Gastrocnemius medialis (tissue), 4 donors: ENCODE results near the gene CHCHD6. TPM values are rescaled to one million over a fixed set of nuclear protein-coding genes. Genes with fewer than 3 reads are reported as not detected.

Experiments used
- ATAC-seq, 2 donors: fragments of 150-250 bp; one replicate each; pipeline ENCODE4 v1.9.1; 2016
- DNase-seq, 2 donors: peaks; one replicate each; pipeline ENCODE4 v3.0.0-alpha.2; 2019
- H3K27ac ChIP-seq, 4 donors: fragments of 200-600 bp; sonication (generic); 1 replicate in 1 of 4; 2 replicates in 3 of 4; pipeline ENCODE4 v1.5.1; 2016 to 2018; ENCODE audit warnings: mild to moderate bottlenecking in 2 of 4, moderate library complexity in 1 of 4
- H3K27me3 ChIP-seq, 3 donors: fragments of 200-600 bp; sonication (generic) in 2 of 3; 1 replicate in 1 of 3; 2 replicates in 2 of 3; pipeline versions ENCODE4 v1.5.1 to v1.6.0; 2016 to 2019; ENCODE audit warnings: mild to moderate bottlenecking in 1 of 3, moderate library complexity in 1 of 3
- H3K36me3 ChIP-seq, 2 donors: fragments of 200-600 bp; sonication (generic) in 1 of 2; one replicate each; pipeline ENCODE4 v1.5.1; 2017 to 2018
- H3K4me1 ChIP-seq, 2 donors: fragments of 200-600 bp; sonication (generic) in 1 of 2; one replicate each; pipeline ENCODE4 v1.5.1; 2016 to 2017; ENCODE audit warnings: mild to moderate bottlenecking in 2 of 2
- H3K4me3 ChIP-seq, 4 donors: fragments of 200-600 bp; sonication (generic) in 3 of 4; 1 replicate in 1 of 4; 2 replicates in 3 of 4; pipeline ENCODE4 v1.5.1; 2016 to 2019; ENCODE audit warnings: mild to moderate bottlenecking in 2 of 4
- H3K9me3 ChIP-seq, 3 donors: fragments of 200-600 bp; sonication (generic) in 2 of 3; 1 replicate in 1 of 3; 2 replicates in 2 of 3; pipeline ENCODE4 v1.5.1; 2016 to 2019
- CTCF ChIP-seq, 5 experiments: fragments of 450-650 bp in 3 of 5; fragments of 200-600 bp in 2 of 5; sonication (generic) in 2 of 5; IDR thresholded peaks in 4 of 5; conservative IDR thresholded peaks in 1 of 5; 1 replicate in 4 of 5; 2 replicates in 1 of 5; pipeline ENCODE4 v1.5.1; 2016 to 2019; ENCODE audit warnings: antibody characterized with exemption in 5 of 5, mild to moderate bottlenecking in 3 of 5, moderate library complexity in 3 of 5
- POLR2A ChIP-seq, 2 donors: fragments of 450-650 bp; IDR thresholded peaks; one replicate each; pipeline ENCODE4 v1.6.1; 2017; ENCODE audit warnings: antibody characterized with exemption in 2 of 2, mild to moderate bottlenecking in 2 of 2, moderate library complexity in 2 of 2
- in situ Hi-C, 4 donors: fragments of 200-750 bp; cut with MboI; loops; one replicate each; pipeline versions ENCODE4 v1.15.0 to v1.8.0; 2017; ENCODE audit warnings: low sequenced_read_pairs in 4 of 4
- intact Hi-C: fragments of 100-400 bp; cut with DNase I; formaldehyde crosslinking; loops from one replicate; pipeline ENCODE4 v1.15.1; 2023; ENCODE audit warnings: low total_unique reads
- total RNA-seq, 4 donors: library from RNA; depleted of rRNA; stranded (reverse); fragments of >200 nt; gene quantifications; one replicate each; pipeline versions ENCODE4 v1.1.0 to v1.2.3, GENCODE V29; 2016

The CHCHD6 gene
- total RNA-seq, 4 donors from 2014 or later = 2.7 to 4.2 (median 3.4) TPM

GRCh38 chr3:126889276-126890201 lies 185.5 kb downstream of the CHCHD6 start:
- H3K9me3 ChIP-seq = no peaks in the 10 kb centered on the region
- H3K36me3 ChIP-seq = no peaks in the 10 kb centered on the region
- in situ Hi-C loops (no loop called here), intact Hi-C loops (no loop called here)
- TF ChIP-seq POLR2A (IDR thresholded peaks at IDR 0.05) (no peak), CTCF (IDR thresholded peaks at IDR 0.05 in 4 of 5, conservative IDR thresholded peaks at IDR 0.05 in 1 of 5) (no peak)
- H3K27me3 ChIP-seq = no peaks in the 10 kb centered on the region
- no peak overlapping the region for H3K4me3 ChIP-seq
- DNase-seq = no peak
- no peak for ATAC-seq
- no peak overlapping the region for H3K27ac ChIP-seq
- peaks cover 17 to 23% of the 10 kb centered on the region in 2 donors for H3K4me1 ChIP-seq

GRCh38 chr3:126891141-126891540 lies 187.1 kb downstream of the CHCHD6 start:
- peak overlapping the region; percentile 26 to 73 (median 50) for H3K27ac ChIP-seq
- ATAC-seq (no peak), DNase-seq (no peak)
- TF ChIP-seq POLR2A (IDR thresholded peaks at IDR 0.05) (no peak), CTCF (IDR thresholded peaks at IDR 0.05 in 4 of 5, conservative IDR thresholded peaks at IDR 0.05 in 1 of 5) (no peak)
- intact Hi-C loops = no loop called here
- H3K4me1 ChIP-seq = peaks cover 29 to 33% of the 10 kb centered on the region in 2 donors
- H3K4me3 ChIP-seq = no peak overlapping the region
- H3K9me3 ChIP-seq = no peaks in the 10 kb centered on the region
- no peaks in the 10 kb centered on the region for H3K27me3 ChIP-seq
- no peaks in the 10 kb centered on the region for H3K36me3 ChIP-seq
- in situ Hi-C loops = no loop called here

GRCh38 chr3:126891791-126892190 lies 187.8 kb downstream of the CHCHD6 start:
- Histone ChIP-seq H3K9me3 (no peaks in the 10 kb centered on the region), H3K27me3 (no peaks in the 10 kb centered on the region), H3K27ac (peak overlapping the region; percentile 33 to 73 (median 50)), H3K4me1 (peaks cover 33 to 36% of the 10 kb centered on the region in 2 donors), H3K4me3 (no peak overlapping the region), H3K36me3 (no peaks in the 10 kb centered on the region)
- TF ChIP-seq POLR2A (IDR thresholded peaks at IDR 0.05) (no peak), CTCF (IDR thresholded peaks at IDR 0.05 in 4 of 5, conservative IDR thresholded peaks at IDR 0.05 in 1 of 5) (no peak)
- DNase-seq (peak; percentile 43 to 74), ATAC-seq (peak; percentile 59 to 74)
- intact Hi-C loops (no loop called here), in situ Hi-C loops (no loop called here)

GRCh38 chr3:126893651-126894050 lies 189.6 kb downstream of the CHCHD6 start:
- in situ Hi-C loops = no loop called here

More at GRCh38 chr3:126893651-126894050, 189.6 kb downstream of the CHCHD6 start:
- DNase-seq (no peak), ATAC-seq (no peak)
- peaks cover 38 to 47% of the 10 kb centered on the region in 2 donors for H3K4me1 ChIP-seq
- TF ChIP-seq POLR2A (IDR thresholded peaks at IDR 0.05) = no peak
- TF ChIP-seq CTCF (IDR thresholded peaks at IDR 0.05 in 4 of 5, conservative IDR thresholded peaks at IDR 0.05 in 1 of 5) = no peak
- H3K4me3 ChIP-seq = no peak overlapping the region
- intact Hi-C loops = loop anchor here (2.0 kb wide), 1 partner anchor 67 kb away; no protein-coding TSS in a partner anchor
- no peaks in the 10 kb centered on the region for H3K36me3 ChIP-seq
- H3K27ac ChIP-seq = peak overlapping the region; percentile 7 to 73 (median 48)
- no peaks in the 10 kb centered on the region for H3K27me3 ChIP-seq
- no peaks in the 10 kb centered on the region for H3K9me3 ChIP-seq
